NCI-H128 (cell line): ENCODE results near the gene CDCA8.
"Not testable (repeated sequence)": the region's sequence is repeated elsewhere in the genome, so short reads cannot be mapped to it uniquely, and the experiment has no call there.

Experiments used
- DNase-seq: peaks from one replicate; lab custom pipeline; 2025; ENCODE audit not compliant: unreplicated experiment; lab: John Stamatoyannopoulos, UW

Gene CDCA8

DNA sequence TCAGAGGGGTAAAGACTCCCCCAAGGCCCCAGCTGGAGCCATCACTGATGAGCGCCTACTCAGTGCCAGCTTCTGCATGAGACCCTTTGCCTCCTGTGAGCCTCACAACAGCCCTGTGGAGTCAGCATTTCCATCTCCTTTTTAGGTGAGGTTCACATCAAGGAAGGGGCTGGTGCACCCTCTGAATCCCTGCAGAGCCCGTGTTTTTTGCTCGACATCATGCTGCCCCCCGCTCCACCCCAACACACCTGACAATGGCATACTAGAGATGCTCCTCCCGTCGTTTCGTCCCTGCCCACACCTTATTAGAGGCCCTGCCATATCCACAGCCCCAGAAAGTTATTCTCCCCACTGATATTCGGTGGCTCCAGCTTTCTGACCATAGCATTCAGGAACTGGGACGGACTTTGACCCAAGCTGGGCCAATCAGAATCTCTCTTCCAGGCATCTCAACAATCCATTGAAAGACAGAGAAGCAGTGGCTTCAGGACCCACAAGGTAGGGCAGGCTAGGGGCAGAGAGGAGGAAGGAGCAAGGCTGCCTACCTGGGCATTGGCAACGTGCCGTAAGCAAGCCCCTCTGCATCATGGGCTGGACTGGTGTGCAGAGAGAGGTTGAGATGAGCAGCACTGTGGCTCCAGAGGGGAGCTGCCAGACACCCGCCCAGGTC is 39.9 kb downstream of the CDCA8 start:
- no peak for DNase-seq

DNA sequence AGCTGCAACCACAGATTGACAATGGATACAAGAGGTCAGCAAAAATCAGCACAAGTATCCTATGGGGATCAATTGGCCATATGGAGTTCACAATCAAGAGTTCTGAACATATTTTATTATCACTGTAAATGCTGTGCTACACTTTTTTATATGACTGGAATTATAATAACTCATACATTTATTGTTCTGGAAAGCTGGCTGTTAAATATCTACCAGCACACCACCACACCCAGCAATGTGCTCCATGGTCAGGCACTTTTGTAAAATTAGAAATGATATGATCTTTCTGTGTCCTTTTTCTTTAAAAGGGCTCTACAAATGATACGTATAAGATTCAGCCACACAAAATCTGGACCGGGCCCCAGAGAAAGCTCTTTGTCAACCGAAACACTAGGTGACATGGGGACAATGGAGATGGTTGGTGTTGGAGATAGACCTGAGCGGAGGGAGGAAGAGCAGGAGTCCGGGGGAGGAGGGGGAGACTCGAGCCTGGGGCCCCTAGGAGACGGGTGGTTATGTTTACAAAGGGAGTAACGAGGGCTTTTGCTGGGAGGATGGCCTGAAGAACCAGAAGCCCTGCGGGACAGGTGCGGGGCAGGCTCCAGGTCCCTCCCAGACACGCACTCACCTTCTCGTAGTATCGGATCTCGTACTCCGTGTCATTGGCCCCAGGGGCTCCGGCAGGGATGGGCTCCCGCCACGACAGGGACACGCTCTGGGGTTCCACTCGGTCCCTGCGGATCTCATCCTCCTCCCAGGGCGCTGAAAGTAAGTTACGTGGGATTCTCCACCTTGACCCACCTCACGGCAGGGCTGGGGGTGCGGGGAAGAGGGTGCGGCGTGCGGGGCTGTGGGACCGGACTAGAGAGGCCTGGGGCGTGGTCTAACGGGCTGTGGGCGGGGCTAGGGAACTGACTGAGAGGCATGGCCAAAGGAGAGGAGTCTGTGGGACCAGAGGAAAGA is 42.6 kb downstream of the CDCA8 start:
- DNase-seq = no peak

DNA sequence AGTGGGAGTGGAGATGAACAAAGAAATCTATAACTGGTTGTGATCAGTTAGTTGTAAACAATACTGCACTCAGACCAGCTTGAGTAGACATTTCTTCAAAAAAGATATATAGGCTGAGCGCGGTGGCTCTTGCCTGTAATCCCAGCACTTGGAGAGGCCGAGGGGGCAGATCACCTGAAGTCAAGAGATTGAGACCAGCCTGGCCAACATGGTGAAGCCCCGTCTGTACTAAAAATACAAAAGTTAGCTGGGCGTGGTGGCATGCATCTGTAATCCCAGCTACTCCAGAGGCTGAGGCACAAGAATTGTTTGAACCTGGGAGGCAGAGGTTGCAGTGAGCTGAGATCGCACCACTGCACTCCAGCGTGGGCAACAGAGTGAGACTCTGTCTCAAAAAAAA is 45.7 kb downstream of the CDCA8 start:
- DNase-seq = not testable (repeated sequence)

DNA sequence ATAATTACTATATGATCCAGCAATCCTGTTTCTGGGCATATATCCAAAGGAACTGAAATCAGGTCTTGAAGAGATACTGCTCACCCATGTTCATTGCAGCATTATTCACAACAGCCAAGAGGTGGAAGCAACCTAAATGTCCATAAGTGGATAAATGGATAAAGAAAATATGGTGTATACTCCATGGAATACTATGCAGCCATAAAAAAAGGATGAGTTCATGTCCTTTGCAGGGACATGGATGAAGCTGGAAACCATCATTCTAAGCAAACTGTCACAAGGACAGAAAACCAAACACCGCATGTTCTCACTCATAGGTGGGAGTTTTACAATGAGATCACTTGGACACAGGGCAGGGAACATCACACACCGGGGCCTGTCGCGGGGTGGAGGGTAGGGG is 46.3 kb downstream of the CDCA8 start:
- DNase-seq = not testable (repeated sequence)

DNA sequence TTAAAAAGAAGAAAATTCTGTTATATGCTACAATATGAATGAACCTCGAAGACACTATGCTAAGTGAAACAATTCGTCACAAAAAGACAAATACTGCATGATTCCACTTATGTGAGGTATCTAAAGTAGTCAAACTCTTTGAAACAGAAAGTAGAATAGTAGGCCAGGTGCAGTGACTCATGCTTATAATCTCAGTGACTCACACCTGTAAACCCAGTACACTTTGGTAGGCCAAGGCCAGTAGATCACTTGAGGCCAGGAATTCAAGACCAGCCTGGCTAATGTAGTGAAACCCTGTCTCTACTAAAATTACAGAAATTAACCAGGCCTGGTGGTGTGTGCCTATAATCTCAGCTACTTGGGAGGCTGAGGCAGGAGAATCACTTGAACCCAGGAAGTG is 46.9 kb downstream of the CDCA8 start:
- no peak for DNase-seq

DNA sequence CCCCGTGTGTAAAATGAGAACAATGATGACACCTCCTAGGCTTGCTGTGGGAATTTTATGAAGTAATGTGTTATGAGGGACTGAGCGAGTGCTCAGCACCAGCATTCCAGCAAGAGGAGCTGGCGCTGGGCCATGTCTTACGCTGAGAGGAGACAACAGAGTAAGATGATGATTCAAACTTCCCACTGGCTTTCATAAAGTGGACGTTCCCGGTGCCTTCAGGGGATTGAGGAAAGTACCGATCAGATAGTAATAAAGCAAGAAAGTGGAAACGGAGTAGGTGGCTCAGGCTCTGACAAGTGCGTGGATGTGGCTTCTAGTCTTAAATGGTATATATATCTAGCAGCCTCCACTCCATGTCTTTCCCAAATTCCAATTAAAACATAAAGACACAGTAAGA is 48.8 kb downstream of the CDCA8 start:
- no peak for DNase-seq

DNA sequence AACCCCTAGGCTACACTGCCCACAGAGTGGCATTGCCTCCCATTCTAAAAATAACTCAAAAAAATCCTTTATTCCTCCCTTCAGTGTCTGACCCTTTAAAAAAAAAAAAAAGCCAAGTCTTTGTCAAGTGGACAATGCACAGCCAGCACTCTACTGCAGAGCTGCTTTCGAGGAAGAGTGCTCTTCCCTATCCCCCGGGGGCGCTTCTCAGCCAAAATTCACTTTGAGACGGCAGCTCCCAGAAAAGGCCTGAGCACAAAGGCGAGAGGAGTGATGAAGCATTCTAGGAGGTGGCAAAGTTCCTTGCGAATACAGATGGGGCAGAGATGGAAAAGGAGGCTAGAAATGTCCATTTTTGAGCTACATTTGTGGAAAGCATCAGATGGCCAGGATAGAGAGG is 49.3 kb downstream of the CDCA8 start:
- no peak for DNase-seq

DNA sequence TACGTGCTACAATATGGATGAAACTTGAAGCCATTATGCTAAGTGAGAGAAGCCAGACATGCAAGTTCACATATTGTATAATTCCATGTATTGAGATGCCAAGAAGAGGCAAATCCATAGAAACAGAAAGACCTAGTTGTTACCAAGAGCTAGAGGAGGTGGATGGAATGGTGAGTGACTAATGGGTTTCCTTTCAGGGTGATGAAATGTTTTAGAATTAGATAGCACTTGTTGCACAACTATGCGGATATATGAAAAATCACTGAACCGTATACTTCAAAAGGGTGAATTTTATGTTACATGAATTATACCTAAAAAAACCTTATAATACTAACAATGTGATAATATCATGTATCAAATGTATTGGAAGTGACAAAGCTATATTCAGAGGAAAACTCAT is 54.5 kb downstream of the CDCA8 start:
- DNase-seq = no peak

DNA sequence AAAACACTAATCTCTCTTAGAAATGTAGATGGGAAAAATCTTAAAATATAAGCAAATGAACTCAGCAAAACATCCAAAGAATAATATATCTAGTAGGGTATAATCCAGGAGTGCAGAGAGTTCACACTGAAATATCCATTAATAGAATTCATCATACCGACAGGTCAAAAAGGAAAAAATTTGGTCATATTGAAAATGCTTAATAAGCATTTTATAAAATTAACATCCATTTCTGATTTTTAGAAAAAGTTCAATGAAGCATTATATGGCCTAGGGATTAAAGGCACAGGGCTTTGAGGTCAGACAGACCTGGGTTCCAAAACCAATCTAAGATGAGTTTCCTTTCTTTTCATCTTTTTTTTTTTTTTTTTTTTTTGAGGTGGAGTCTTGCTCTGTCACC is 56.2 kb downstream of the CDCA8 start:
- no peak for DNase-seq

DNA sequence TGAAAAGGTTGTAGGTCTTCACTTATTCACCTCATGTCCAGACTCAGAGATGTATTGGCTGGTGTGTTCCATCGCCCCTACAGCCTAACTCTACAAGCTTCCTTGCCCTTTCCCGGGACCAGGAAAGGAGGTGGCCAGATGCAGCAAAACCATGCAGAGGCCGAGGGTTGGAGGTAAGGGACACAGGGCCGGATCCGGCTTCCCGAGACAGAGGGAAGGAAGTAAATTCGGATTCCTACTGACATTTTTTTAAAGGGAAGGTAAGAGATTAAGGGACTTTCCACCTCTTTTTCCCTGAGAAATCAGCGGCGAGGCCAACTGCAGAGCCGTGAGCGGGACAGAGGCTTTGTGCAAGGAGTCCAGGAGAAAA is 59.9 kb downstream of the CDCA8 start:
- DNase-seq = no peak

DNA sequence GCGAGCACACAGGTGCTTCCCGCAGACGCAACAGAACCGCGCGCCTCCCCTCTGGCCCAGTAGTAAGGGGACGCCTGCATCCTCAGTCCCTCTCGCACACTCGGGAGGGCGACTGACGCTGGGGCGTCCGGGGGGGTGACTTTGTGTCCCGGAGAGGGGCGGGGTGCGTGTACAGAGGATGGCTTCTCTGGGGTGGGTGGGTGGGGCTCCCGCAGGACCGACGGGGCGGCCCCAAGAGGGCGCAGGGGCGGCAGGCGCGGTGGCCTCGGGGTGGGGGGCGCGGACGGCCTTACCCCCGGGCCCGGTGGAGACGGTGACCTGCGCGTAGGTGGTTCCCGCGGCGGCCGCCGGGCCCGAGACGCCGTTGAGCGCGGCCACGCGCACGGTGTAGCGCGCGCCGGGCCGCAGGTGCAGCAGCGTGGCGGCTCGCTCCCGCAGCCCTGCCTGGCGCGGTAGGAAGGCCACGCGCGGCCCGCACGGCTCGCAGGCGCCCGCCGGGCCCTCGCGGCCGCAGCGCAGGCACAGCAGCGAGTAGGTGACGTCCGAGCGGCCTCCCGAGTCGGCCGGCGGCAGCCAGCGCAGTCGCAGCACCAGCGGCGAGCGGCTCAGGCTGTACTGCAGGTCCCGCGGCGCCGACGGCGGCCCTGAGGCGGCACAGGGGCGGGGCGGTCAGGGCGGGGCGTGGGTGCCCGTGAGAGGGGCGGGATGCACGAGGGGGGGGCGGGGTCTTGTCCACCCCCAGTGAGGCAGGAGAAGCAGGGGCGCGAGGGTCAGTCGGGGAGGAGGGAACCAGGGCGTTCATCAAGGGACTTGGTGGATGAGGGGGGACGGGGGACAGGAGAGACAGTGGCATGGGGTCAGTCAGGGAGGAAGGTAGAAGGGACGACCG is 60.5 kb downstream of the CDCA8 start:
- DNase-seq = no peak

DNA sequence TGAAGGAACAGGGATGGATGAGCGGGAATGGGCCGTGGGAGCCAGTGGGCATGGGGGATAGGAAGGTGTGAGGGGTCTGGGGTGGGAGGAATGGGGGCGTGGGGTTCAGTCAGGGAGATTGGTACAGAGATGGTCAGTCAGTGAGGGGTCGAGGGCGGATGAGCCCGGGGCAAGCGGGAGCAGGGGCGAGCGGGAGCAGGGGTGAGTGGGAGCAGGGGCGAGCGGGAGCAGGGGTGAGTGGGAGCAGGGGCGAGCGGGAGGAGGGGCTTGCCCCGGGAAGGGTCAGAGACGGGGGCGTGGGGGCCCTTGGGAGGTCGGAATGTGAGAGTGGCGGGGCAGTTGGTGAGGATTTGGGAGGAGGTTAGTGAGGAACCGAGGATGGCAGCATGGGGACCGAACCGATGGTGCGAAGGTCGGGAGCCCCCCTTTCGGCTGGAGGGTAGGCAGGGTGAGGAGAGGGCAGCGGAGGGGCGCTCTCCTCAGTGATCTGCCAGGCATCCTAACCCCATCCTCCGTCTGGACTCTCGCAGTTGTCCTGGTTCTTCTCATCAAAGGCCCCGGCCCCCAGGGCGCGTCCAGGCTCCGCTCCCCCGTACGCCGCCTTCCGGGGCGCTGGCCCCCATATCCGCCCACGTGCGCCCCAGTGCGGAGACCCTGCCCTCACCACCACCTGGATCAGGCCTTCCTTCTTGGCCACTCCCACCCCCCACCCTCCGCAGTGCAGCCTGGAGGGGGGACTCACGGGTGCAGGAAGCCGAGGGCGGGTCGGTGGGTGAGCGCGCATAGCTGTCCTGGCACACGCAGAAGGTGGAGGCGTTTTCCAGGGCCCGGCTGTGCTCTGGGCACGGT is 61.4 kb downstream of the CDCA8 start:
- no peak for DNase-seq

DNA sequence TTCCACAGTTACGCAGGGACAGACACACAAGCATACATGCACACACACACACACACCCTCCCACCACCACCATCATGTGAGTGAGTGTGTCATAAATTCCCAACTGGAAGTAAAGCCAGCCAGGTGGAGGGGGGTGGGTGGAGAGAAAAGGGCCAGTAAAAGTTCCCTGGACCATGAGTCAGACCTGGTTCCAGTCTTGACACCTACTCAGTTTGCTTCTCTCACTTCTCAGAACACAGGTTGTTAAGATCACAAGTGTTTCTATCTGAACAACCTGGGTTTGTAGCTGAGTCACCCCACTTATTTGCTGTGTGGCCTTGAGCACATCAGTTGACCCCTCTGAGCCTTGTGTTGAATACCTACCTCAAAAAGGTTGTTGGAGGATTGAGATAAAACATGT is 63.0 kb downstream of the CDCA8 start:
- DNase-seq = no peak

DNA sequence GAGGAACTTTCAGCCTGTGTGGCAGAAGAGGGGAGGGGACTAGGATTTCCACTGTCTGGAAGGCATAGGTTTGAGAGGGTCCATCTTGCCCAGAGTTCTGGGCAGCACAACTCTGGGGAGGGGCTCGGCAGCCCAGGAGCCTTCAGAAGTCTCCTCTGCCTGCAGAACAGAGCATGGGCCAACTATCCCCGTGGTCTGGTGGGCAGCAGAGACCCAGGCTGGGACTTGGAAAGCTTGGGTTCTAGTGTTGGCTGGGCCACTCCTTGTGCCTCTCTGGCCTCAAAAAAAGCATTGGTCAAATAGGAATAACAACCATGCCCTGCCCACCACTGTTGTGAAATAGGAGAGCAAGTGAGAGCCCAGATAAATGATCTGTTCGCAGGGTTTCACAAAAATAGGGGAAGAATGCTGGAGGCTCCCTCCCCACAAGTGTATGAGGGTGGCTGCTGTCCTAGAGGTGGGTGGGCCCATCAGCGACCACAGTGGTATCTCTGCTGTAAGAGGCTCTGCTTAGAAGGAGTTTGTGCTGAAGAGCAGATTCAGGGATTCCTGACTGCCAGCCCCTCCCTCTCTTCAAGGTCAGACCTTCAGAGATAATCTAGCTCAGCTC is 63.7 kb downstream of the CDCA8 start:
- no peak for DNase-seq
